K562 (cell line): ENCODE measurements around the gene TANC1. TPM values are rescaled to one million over a fixed set of nuclear protein-coding genes. Genes with fewer than 3 reads are reported as not detected.

Source experiments
- CSDE1 ChIP-seq, 2 experiments: fragments of 450-650 bp; IDR thresholded peaks; 2 replicates each; pipeline ENCODE4 v1.6.1; 2016; ENCODE audit warnings: mild to moderate bottlenecking in 1 of 2
- MEIS2 ChIP-seq: fragments of 450-650 bp; IDR thresholded peaks from 2 replicates; pipeline ENCODE4 v1.6.1; 2014; ENCODE audit warnings: mild to moderate bottlenecking; ENCODE audit not compliant: partially characterized antibody
- POLR2G ChIP-seq: fragments of 200-400 bp; formaldehyde crosslinking; IDR thresholded peaks from 2 replicates; pipeline ENCODE4 v1.6.1; 2017; ENCODE audit warnings: low read depth, mild to moderate bottlenecking, antibody characterized with exemption, low read length, moderate library complexity
- SRF ChIP-seq, 2 experiments: fragments of 250-450, 450-650 bp in 1 of 2; sonication (Bioruptor Pico) in 1 of 2; sonication (generic) in 1 of 2; formaldehyde crosslinking; IDR thresholded peaks; 2 replicates each; pipeline versions ENCODE4 v1.5.0 to v1.5.1; 2020 to 2022; ENCODE audit warnings: mild to moderate bottlenecking in 1 of 2, missing genetic modification reagents in 1 of 2
- STAG1 ChIP-seq: sonication (generic); formaldehyde crosslinking; IDR thresholded peaks from 2 replicates; pipeline ENCODE4 v1.5.0; 2020; ENCODE audit warnings: missing genetic modification reagents, borderline replicate concordance
- ZFX ChIP-seq: sonication (generic); formaldehyde crosslinking; IDR thresholded peaks from 2 replicates; pipeline ENCODE4 v1.8.0; 2022; ENCODE audit warnings: mild to moderate bottlenecking, missing genetic modification reagents, moderate library complexity
- ZNF140 ChIP-seq: fragments of 250-450 bp; sonication (Bioruptor Pico); IDR thresholded peaks from 2 replicates; pipeline ENCODE4 v1.8.0; 2021; ENCODE audit warnings: moderate library complexity, mild to moderate bottlenecking, inconsistent platforms
- ZNF324 ChIP-seq: fragments of 250-450 bp; sonication (Bioruptor Pico); IDR thresholded peaks from 2 replicates; pipeline ENCODE4 v1.4.0; 2020; ENCODE audit warnings: mild to moderate bottlenecking
- ZNF584 ChIP-seq: fragments of 200-800 bp; sonication (Bioruptor generic); IDR thresholded peaks from 2 replicates; pipeline ENCODE4 v1.6.1; 2016; ENCODE audit warnings: low read depth, mild to moderate bottlenecking, missing genetic modification characterization, missing compliant biosample characterization
- ZNF785 ChIP-seq: fragments of 250-450 bp; sonication (Bioruptor Pico); IDR thresholded peaks from 2 replicates; pipeline ENCODE4 v1.4.0; 2020; ENCODE audit warnings: mild to moderate bottlenecking
- polyA plus RNA-seq, 8 experiments: library from polyadenylated mRNA; depleted of rRNA in 4 of 8; stranded (reverse) in 5 of 8; unstranded in 3 of 8; fragments of >200 nt; fragmentation: Nextera tagmentation in 2 of 8; fragmentation: Illumina TruSeq in 1 of 8; extraction: Ambion mirVana in 2 of 8; extraction: Trizol in 1 of 8; gene quantifications; 2 replicates each; pipeline versions ENCODE4 v1.2.1 to v1.2.3, GENCODE V29; 2011 to 2014; ENCODE audit warnings: inconsistent platforms in 1 of 8, missing spikeins in 1 of 8
- total RNA-seq, 7 experiments: library from RNA; depleted of rRNA in 6 of 7; stranded (reverse); fragments of >200 nt in 6 of 7; fragmentation: Illumina TruSeq in 2 of 7; extraction: Trizol in 2 of 7; gene quantifications; 2 replicates each; pipeline versions ENCODE4 v1.2.1 to v1.2.3, GENCODE V29; 2011 to 2021; ENCODE audit warnings: low replicate concordance in 1 of 7
- TF ChIP-seq, protein P1 (sequence below): fragments of 450-650 bp; formaldehyde crosslinking; IDR thresholded peaks from 2 replicates; pipeline ENCODE4 v1.4.0; 2020; ENCODE audit warnings: mild to moderate bottlenecking, moderate library complexity
- TF ChIP-seq, protein P2 (sequence below), 3 experiments: IDR thresholded peaks in 2 of 3; conservative IDR thresholded peaks in 1 of 3; 2 replicates each; pipeline ENCODE4 v1.5.1; 2011 to 2012; ENCODE audit warnings: low read length in 3 of 3, mild to moderate bottlenecking in 3 of 3, control low read depth in 2 of 3, improper control_type of control experiment in 1 of 3, inconsistent platforms in 1 of 3, low read depth in 1 of 3, mixed read lengths in 1 of 3, moderate library complexity in 1 of 3; ENCODE audit not compliant: insufficient read depth in 2 of 3

TANC1 gene
- total and polyA plus RNA-seq, 9 of the 15 experiments (the other 6 are each of a cell fraction or from before 2014, with no cell fraction given) = under 0.01 to 0.20 (median 0.07) TPM; not detected in 1

DNA sequence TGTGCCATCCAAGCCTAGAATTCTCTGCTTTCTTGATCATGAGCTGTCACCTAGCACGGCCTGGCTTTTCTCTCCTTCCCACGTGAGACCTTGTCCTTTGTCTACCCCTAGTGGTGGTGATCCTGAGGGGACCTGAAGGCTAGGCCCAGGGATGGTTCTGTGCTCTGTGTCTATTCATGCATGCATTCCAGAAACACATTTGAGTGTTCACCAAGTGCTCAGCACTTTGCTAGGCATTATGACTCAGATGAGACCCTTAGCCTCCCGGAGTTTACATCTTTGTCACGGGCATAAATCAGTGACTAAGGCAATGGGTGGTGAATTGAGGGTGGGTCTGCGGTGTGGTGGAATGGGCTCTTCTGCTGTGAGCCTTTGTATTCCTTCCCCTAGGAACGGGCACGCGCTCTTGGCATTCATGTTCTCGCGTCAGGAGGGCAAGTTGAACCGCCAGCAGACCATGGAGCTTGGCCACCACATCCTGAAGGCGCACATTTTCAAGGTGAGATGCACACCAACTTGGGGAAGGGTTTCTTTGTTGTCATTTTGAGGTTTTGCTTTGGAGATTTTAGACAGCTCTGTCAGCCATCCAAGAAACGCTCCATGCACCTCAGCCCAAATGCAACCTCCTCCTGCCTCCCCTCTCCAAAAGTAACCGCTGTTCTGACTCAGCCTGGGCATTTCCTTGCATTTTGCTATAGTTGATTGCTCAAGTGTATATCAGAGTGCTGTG is 217.1 kb downstream of the TANC1 start (continued):
- TF ChIP-seq, protein P1, sequence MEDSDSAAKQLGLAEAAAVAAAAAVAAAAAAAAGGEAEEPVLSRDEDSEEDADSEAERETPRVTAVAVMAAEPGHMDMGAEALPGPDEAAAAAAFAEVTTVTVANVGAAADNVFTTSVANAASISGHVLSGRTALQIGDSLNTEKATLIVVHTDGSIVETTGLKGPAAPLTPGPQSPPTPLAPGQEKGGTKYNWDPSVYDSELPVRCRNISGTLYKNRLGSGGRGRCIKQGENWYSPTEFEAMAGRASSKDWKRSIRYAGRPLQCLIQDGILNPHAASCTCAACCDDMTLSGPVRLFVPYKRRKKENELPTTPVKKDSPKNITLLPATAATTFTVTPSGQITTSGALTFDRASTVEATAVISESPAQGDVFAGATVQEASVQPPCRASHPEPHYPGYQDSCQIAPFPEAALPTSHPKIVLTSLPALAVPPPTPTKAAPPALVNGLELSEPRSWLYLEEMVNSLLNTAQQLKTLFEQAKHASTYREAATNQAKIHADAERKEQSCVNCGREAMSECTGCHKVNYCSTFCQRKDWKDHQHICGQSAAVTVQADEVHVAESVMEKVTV = peak; percentile 78; the same call in 1 of the 2 replicates
- TF ChIP-seq ZFX (no peak), ZNF324 (no peak), MEIS2 (peak; percentile 12), POLR2G (no peak), STAG1 (peak; percentile 84; the same call in 1 of the 2 replicates), SRF (CRISPR knock-in tag; IDR thresholded peaks at IDR 0.05) (no peak), CSDE1 (IDR thresholded peaks at IDR 0.05) (no peak), ZNF140 (CRISPR knock-in tag) (no peak), ZNF785 (CRISPR knock-in tag) (no peak), ZNF584 (CRISPR knock-in tag) (no peak)
- TF ChIP-seq, protein P2, sequence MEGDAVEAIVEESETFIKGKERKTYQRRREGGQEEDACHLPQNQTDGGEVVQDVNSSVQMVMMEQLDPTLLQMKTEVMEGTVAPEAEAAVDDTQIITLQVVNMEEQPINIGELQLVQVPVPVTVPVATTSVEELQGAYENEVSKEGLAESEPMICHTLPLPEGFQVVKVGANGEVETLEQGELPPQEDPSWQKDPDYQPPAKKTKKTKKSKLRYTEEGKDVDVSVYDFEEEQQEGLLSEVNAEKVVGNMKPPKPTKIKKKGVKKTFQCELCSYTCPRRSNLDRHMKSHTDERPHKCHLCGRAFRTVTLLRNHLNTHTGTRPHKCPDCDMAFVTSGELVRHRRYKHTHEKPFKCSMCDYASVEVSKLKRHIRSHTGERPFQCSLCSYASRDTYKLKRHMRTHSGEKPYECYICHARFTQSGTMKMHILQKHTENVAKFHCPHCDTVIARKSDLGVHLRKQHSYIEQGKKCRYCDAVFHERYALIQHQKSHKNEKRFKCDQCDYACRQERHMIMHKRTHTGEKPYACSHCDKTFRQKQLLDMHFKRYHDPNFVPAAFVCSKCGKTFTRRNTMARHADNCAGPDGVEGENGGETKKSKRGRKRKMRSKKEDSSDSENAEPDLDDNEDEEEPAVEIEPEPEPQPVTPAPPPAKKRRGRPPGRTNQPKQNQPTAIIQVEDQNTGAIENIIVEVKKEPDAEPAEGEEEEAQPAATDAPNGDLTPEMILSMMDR (IDR thresholded peaks at IDR 0.05 in 2 of 3, conservative IDR thresholded peaks at IDR 0.05 in 1 of 3; ENCODE audit: insufficient read depth in 2 of 3, low read depth in 1 of 3, low read length in 3 of 3) = peak; percentile 67 to 84 (median 84)
